ENCODE results near the gene NAAA.
A peak's percentile ranks its signal among the peaks of the same experiment; 100 is the strongest.
"Not testable (repeated sequence)": the region's sequence is repeated elsewhere in the genome, so short reads cannot be mapped to it uniquely, and the experiment has no call there.

The NAAA gene

DNA sequence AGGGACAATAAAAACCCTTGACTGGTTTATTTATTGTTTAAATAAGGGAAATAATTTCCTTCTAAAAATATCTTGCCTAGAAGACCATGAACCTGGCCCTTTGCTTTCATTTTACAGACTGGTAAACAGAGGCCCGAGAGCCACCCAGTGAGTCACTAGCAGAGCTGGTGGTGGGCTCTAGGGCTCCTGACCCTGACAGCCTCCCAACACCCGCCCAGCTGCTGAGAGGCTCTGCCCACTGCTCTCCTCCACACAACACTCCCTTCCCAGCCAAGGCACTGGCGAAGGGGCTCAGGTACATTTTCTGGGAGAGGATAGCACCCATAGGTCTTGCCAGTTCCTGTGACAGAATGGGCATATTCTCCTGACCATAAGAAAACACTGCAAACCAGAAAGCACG is 20.5 kb downstream of the NAAA start:
- TF ChIP-seq, protein P1, sequence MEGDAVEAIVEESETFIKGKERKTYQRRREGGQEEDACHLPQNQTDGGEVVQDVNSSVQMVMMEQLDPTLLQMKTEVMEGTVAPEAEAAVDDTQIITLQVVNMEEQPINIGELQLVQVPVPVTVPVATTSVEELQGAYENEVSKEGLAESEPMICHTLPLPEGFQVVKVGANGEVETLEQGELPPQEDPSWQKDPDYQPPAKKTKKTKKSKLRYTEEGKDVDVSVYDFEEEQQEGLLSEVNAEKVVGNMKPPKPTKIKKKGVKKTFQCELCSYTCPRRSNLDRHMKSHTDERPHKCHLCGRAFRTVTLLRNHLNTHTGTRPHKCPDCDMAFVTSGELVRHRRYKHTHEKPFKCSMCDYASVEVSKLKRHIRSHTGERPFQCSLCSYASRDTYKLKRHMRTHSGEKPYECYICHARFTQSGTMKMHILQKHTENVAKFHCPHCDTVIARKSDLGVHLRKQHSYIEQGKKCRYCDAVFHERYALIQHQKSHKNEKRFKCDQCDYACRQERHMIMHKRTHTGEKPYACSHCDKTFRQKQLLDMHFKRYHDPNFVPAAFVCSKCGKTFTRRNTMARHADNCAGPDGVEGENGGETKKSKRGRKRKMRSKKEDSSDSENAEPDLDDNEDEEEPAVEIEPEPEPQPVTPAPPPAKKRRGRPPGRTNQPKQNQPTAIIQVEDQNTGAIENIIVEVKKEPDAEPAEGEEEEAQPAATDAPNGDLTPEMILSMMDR (IDR thresholded peaks at IDR 0.05; ENCODE audit: low read depth, low read length, missing control alignments), result no peak
- no peak for DNase-seq (ENCODE audit: extremely low read depth, low read depth)

GRCh38 chr4:75919920-75920319 is 20.9 kb downstream of the NAAA start:
- DNase-seq (ENCODE audit: extremely low read depth, low read depth), result no peak
- TF ChIP-seq, protein P1 (IDR thresholded peaks at IDR 0.05; ENCODE audit: low read depth, low read length, missing control alignments), result no peak
- no peak overlapping the region for H3K4me3 ChIP-seq (replicated peaks; ENCODE audit: low read depth, low read length)

More for the DNA sequence above, 20.5 kb downstream of the NAAA start:
- no peak overlapping the region for H3K4me3 ChIP-seq (replicated peaks; ENCODE audit: low read depth, low read length)

DNA sequence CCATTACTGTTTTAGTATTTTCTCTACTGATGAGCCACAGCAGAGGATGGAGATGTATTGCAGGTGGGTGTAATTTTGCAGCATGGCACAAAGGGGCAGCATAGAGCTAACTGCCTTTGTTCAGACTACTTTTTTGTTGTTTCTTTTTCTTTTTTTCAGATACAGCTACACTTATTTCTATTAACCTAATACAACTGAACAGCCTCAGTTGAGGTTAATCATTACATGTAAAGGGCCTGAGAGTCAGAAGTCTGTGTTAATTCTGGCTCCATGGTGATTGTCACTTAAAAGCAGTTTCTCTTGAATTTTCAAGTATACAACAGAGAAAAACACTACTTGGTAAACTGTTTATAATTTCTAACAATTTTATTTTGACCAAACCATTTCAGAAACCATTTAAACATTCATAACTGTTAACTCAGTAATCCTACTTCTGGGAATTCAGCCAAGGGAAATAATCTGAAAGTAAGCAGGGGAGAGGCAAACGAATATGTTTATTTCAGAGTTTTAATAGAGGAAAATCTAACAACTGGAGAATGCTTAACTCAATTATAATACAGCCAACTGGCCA is 24.6 kb downstream of the NAAA start:
- H3K4me3 ChIP-seq (replicated peaks; ENCODE audit: low read depth, low read length), result no peak overlapping the region
- peak; percentile 33 for DNase-seq (ENCODE audit: extremely low read depth, low read depth)
- TF ChIP-seq, protein P1 (IDR thresholded peaks at IDR 0.05; ENCODE audit: low read depth, low read length, missing control alignments), result peak; percentile 72

GRCh38 chr4:75912968-75913367 is 27.8 kb downstream of the NAAA start:
- TF ChIP-seq, protein P1 (IDR thresholded peaks at IDR 0.05; ENCODE audit: low read depth, low read length, missing control alignments), result no peak
- DNase-seq (ENCODE audit: extremely low read depth, low read depth), result no peak
- no peak overlapping the region for H3K4me3 ChIP-seq (replicated peaks; ENCODE audit: low read depth, low read length)

DNA sequence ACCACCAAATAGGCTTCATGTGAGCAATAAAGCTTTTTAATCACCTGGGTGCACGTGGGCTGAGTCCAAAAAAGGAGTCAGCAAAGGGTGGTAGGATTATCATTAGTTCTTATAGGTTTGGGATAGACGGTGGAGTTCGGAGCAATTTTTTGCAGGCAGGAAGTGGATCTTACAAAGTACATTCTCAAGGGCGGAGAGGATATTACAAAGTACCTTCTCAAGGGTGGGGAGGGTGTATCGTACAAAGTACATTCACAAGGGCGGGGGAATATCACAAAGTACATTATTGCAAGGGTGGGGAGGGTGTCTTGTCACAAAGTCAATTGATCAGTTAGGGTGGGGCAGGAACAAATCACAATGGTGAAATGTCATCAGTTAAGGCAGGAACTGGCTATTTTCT is 30.0 kb downstream of the NAAA start:
- not testable (repeated sequence) for H3K4me3 ChIP-seq (replicated peaks; ENCODE audit: low read depth, low read length); DNase-seq (ENCODE audit: extremely low read depth, low read depth)

DNA sequence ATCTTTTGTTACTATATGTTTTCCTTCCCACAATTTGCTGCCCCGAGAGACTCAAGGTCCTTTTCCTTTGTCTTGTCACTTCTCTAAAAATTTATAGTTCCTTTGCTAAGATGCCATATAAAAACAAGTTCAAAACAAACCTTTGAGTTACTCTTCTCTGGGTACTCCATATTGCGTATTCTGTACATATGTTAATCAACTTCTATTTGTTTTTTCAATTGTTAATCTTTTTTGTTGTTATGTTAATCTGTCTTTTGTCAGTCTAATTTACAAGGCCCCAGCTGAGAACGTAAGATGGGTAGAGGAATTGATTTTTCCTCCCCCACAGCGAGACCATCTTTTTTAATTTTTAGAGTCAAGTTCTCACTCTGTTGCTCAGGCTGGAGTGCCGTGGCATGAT is 31.4 kb downstream of the NAAA start:
- TF ChIP-seq, protein P1 (IDR thresholded peaks at IDR 0.05; ENCODE audit: low read depth, low read length, missing control alignments), result no peak
- DNase-seq (ENCODE audit: extremely low read depth, low read depth), result no peak
- H3K4me3 ChIP-seq (replicated peaks; ENCODE audit: low read depth, low read length), result no peak overlapping the region

- no peak for DNase-seq (ENCODE audit: extremely low read depth, low read depth)
- TF ChIP-seq, protein P1 (IDR thresholded peaks at IDR 0.05; ENCODE audit: low read depth, low read length, missing control alignments), result no peak
- H3K4me3 ChIP-seq (replicated peaks; ENCODE audit: low read depth, low read length), result no peak overlapping the region
These were observed 32.3 kb downstream of the NAAA start for GRCh38 chr4:75908555-75908954.

All from HFF-Myc (cell line).